Activated CD4-positive, alpha-beta T cell treated with anti-CD3 and anti-CD28 coated beads, Interleukin-2, Interleukin-6, amounts not matched to agents 100 ng/mL and 50 ng/mL, durations not matched to agents 16 hours and 8 hours (primary cell): ENCODE results near the gene STAT5A.
A peak's percentile ranks its signal among the peaks of the same experiment; 100 is the strongest.

ENCODE experiments used
- DNase-seq: peaks from one replicate; pipeline ENCODE4 v3.0.0-alpha.2; 2020

The STAT5A gene

GRCh38 chr17:42270170-42270535 lies 18.1 kb upstream of the STAT5A start:
- no peak for DNase-seq

GRCh38 chr17:42270596-42270995 lies 17.7 kb upstream of the STAT5A start:
- no peak for DNase-seq

GRCh38 chr17:42271006-42271778 lies 17.1 kb upstream of the STAT5A start:
- DNase-seq: peak; percentile 54

GRCh38 chr17:42271779-42272035 lies 16.6 kb upstream of the STAT5A start:
- no peak for DNase-seq

GRCh38 chr17:42272162-42272907 lies 16.0 kb upstream of the STAT5A start:
- DNase-seq: no peak

GRCh38 chr17:42273474-42274252 lies 14.6 kb upstream of the STAT5A start:
- no peak for DNase-seq

GRCh38 chr17:42274253-42274542 lies 14.1 kb upstream of the STAT5A start:
- no peak for DNase-seq

- no peak for DNase-seq
These were observed 13.3 kb upstream of the STAT5A start for GRCh38 chr17:42274812-42275526.

- peak; percentile 40 for DNase-seq
These were observed 12.6 kb upstream of the STAT5A start for GRCh38 chr17:42275527-42276358.

GRCh38 chr17:42276359-42276608 lies 12.0 kb upstream of the STAT5A start, which contains the start of gene STAT5B:
STAT5B (minus strand) TSS chr17:42276391; CDS start chr17:42232127, 44,264 bp downstream.
- DNase-seq: peak; percentile 82

- no peak for DNase-seq
These were observed 11.5 kb upstream of the STAT5A start for GRCh38 chr17:42276609-42277341.

GRCh38 chr17:42277342-42277712 lies 11.0 kb upstream of the STAT5A start:
- no peak for DNase-seq

GRCh38 chr17:42279776-42280630 lies 8.3 kb upstream of the STAT5A start:
- no peak for DNase-seq

GRCh38 chr17:42281571-42282096 lies 6.7 kb upstream of the STAT5A start:
- DNase-seq: no peak

GRCh38 chr17:42282478-42283080 lies 5.7 kb upstream of the STAT5A start:
- no peak for DNase-seq

GRCh38 chr17:42283241-42284023 lies 4.9 kb upstream of the STAT5A start:
- no peak for DNase-seq

- DNase-seq: no peak
These were observed 4.3 kb upstream of the STAT5A start for GRCh38 chr17:42284024-42284369.

GRCh38 chr17:42284566-42284965 lies 3.7 kb upstream of the STAT5A start:
- no peak for DNase-seq

GRCh38 chr17:42285346-42286050 lies 2.8 kb upstream of the STAT5A start:
- DNase-seq: no peak
